Myocyte (in vitro differentiated cells): Measurements from ENCODE around the gene VAT1L. TPM values are rescaled to one million over a fixed set of nuclear protein-coding genes. Genes with fewer than 3 reads are reported as not detected.
A peak's percentile ranks its signal among the peaks of the same experiment; 100 is the strongest.

Experiments
- DNase-seq: peaks from one replicate; pipeline ENCODE4 v3.0.0-alpha.2; 2012; ENCODE audit warnings: low read depth
- total RNA-seq: library from RNA; depleted of rRNA; stranded (reverse); fragments of >200 nt; gene quantifications from 2 replicates; pipeline ENCODE4 v1.2.3, GENCODE V29; 2014

The VAT1L gene
- total RNA-seq, 1 donor from 2014 or later: not detected

- no peak for DNase-seq
Measured at GRCh38 chr16:77948835-77949234, 160.5 kb downstream of the VAT1L start.

- DNase-seq: no peak
Measured at GRCh38 chr16:77949445-77949844, 161.1 kb downstream of the VAT1L start.

GRCh38 chr16:77951788-77952187 lies 163.4 kb downstream of the VAT1L start:
- DNase-seq: no peak

- DNase-seq: no peak
Measured at GRCh38 chr16:77955127-77955526, 166.8 kb downstream of the VAT1L start.

GRCh38 chr16:77956231-77956630 lies 167.9 kb downstream of the VAT1L start:
- DNase-seq: no peak

- no peak for DNase-seq
Measured at GRCh38 chr16:77960766-77961165, 172.4 kb downstream of the VAT1L start.

- DNase-seq: no peak
Measured at GRCh38 chr16:77961814-77962213, 173.4 kb downstream of the VAT1L start.

- no peak for DNase-seq
Measured at GRCh38 chr16:77962689-77963088, 174.3 kb downstream of the VAT1L start.

GRCh38 chr16:77963185-77964044 lies 175.1 kb downstream of the VAT1L start:
- no peak for DNase-seq

- DNase-seq: no peak
Measured at GRCh38 chr16:77965346-77965745, 177.0 kb downstream of the VAT1L start.

- DNase-seq: no peak
Measured at GRCh38 chr16:77967054-77967904, 178.9 kb downstream of the VAT1L start.

GRCh38 chr16:77969861-77970260 lies 181.5 kb downstream of the VAT1L start:
- no peak for DNase-seq

GRCh38 chr16:77970371-77970770 lies 182.0 kb downstream of the VAT1L start:
- no peak for DNase-seq

- DNase-seq: peak; percentile 59
Measured at GRCh38 chr16:77971306-77972061, 183.1 kb downstream of the VAT1L start.

- no peak for DNase-seq
Measured at GRCh38 chr16:77972062-77972392, 183.7 kb downstream of the VAT1L start.

- peak; percentile 1 for DNase-seq
Measured at GRCh38 chr16:77974883-77975282, 186.5 kb downstream of the VAT1L start.

GRCh38 chr16:77975942-77976341 lies 187.6 kb downstream of the VAT1L start:
- DNase-seq: no peak

GRCh38 chr16:77977339-77977738 lies 189.0 kb downstream of the VAT1L start:
- no peak for DNase-seq

GRCh38 chr16:77985111-77985510 lies 196.7 kb downstream of the VAT1L start:
- no peak for DNase-seq

- DNase-seq: no peak
Measured at GRCh38 chr16:77986011-77986740, 197.8 kb downstream of the VAT1L start.

GRCh38 chr16:77987810-77988209 lies 199.4 kb downstream of the VAT1L start:
- DNase-seq: no peak
